Endothelial cell of umbilical vein (primary cell): ENCODE measurements around the gene STK39. TPM values are rescaled to one million over a fixed set of nuclear protein-coding genes. Genes with fewer than 3 reads are reported as not detected.

Experiments used
- BruUV-seq: library from RNA; stranded (reverse); fragments of 400-500 nt; replicated peaks from 2 replicates; lab custom pipeline; 2021; lab: Mats Ljungman, UMichigan
- CTCF ChIA-PET: fragments of 300-600, 350-600 bp; sonication (Branson Sonifier 250); formaldehyde crosslinking; loops from one replicate; lab custom pipeline; 2021; ENCODE audit warnings: antibody characterized with exemption, inconsistent platforms; lab: Charles Lee
- POLR2A ChIA-PET: fragments of 300-600, 350-600 bp; sonication (Branson Sonifier 250); formaldehyde crosslinking; loops from one replicate; lab custom pipeline; 2021; ENCODE audit warnings: antibody characterized with exemption, inconsistent platforms; lab: Charles Lee
- DNase-seq: peaks from one replicate; pipeline ENCODE4 v3.0.0-alpha.2; 2011; ENCODE audit warnings: low read depth, low spot score
- FAIRE-seq: peaks from 2 replicates; lab custom pipeline; 2011; peaks lifted over from hg19 to GRCh38; lab: Jason Lieb, UNC
- H2AFZ ChIP-seq: 2 replicates; pipeline ENCODE4 v1.6.0; 2012; ENCODE audit warnings: low read depth, low read length, control low read depth, inconsistent platforms
- H3K27ac ChIP-seq: 2 replicates; pipeline ENCODE4 v1.5.1; 2011; ENCODE audit warnings: low read depth, mild to moderate bottlenecking, control low read depth, low read length, moderate library complexity; ENCODE audit not compliant: insufficient read depth
- H3K27me3 ChIP-seq, 2 experiments: 2 replicates each; pipeline versions ENCODE4 v1.6.0 to v1.6.1; 2011; ENCODE audit warnings: low read length in 2 of 2, mixed read lengths in 1 of 2; ENCODE audit not compliant: control insufficient read depth in 2 of 2, insufficient read depth in 2 of 2
- H3K36me3 ChIP-seq, 2 experiments: 2 replicates in 1 of 2; 3 replicates in 1 of 2; pipeline ENCODE4 v1.5.1; 2011; ENCODE audit warnings: low read length in 2 of 2, mild to moderate bottlenecking in 1 of 2, moderate library complexity in 1 of 2; ENCODE audit not compliant: control insufficient read depth in 2 of 2, insufficient read depth in 2 of 2; ENCODE audit errors: extremely low read depth in 1 of 2
- H3K4me1 ChIP-seq: 3 replicates; pipeline ENCODE4 v1.5.1; 2011; ENCODE audit warnings: mild to moderate bottlenecking, low read length; ENCODE audit not compliant: control insufficient read depth, insufficient read depth; ENCODE audit errors: extremely low read depth
- H3K4me2 ChIP-seq: 2 replicates; pipeline ENCODE4 v1.6.1; 2011; ENCODE audit warnings: low read length, control low read depth, mixed read lengths; ENCODE audit not compliant: insufficient read depth
- H3K4me3 ChIP-seq, 3 experiments: fragments of 200-600 bp in 1 of 3; sonication (generic), shearing (Covaris generic) in 1 of 3; replicated peaks in 1 of 3; 2 replicates each; pipeline ENCODE4 v1.5.1; 2011 to 2016; ENCODE audit warnings: control low read depth in 3 of 3, low read length in 3 of 3, mild to moderate bottlenecking in 2 of 3, inconsistent platforms in 1 of 3, low read depth in 1 of 3, moderate library complexity in 1 of 3; ENCODE audit not compliant: insufficient read depth in 1 of 3
- H3K79me2 ChIP-seq: 2 replicates; pipeline ENCODE4 v1.6.0; 2012; ENCODE audit warnings: low read length, inconsistent platforms; ENCODE audit not compliant: control insufficient read depth, insufficient read depth
- H3K9ac ChIP-seq: replicated peaks from 2 replicates; pipeline ENCODE3; 2011; ENCODE audit warnings: low read length, control low read depth; ENCODE audit not compliant: insufficient read depth; ENCODE audit errors: extremely low read depth
- H3K9me1 ChIP-seq: replicated peaks from 3 replicates; pipeline ENCODE4 v1.6.0; 2011; ENCODE audit warnings: mild to moderate bottlenecking, low read length; ENCODE audit not compliant: control insufficient read depth, insufficient read depth; ENCODE audit errors: extremely low read depth
- H3K9me3 ChIP-seq: replicated peaks from 2 replicates; pipeline ENCODE4 v1.5.1; 2012; ENCODE audit warnings: low read length, inconsistent platforms; ENCODE audit not compliant: control insufficient read depth, insufficient read depth
- H4K20me1 ChIP-seq: replicated peaks from 2 replicates; pipeline ENCODE3; 2011; ENCODE audit warnings: mild to moderate bottlenecking, low read length; ENCODE audit not compliant: control insufficient read depth, insufficient read depth; ENCODE audit errors: extremely low read depth
- CTCF ChIP-seq, 2 donors: IDR thresholded peaks; 1 replicate in 1 of 2; 2 replicates in 1 of 2; pipeline ENCODE4 v1.5.1; 2011; ENCODE audit warnings: low read length in 2 of 2, mild to moderate bottlenecking in 2 of 2, moderate library complexity in 2 of 2, control low read depth in 1 of 2, inconsistent platforms in 1 of 2, low read depth in 1 of 2; ENCODE audit not compliant: insufficient read depth in 1 of 2; ENCODE audit errors: extremely low read depth in 1 of 2
- EZH2 ChIP-seq: IDR thresholded peaks from 2 replicates; pipeline ENCODE4 v1.6.1; 2012; ENCODE audit warnings: borderline replicate concordance, low read depth, mild to moderate bottlenecking, moderate library complexity, low read length, inconsistent platforms; ENCODE audit not compliant: severe bottlenecking
- FOS ChIP-seq: IDR thresholded peaks from 2 replicates; pipeline ENCODE4 v1.6.1; 2011; ENCODE audit warnings: mild to moderate bottlenecking, low read length, moderate library complexity, borderline replicate concordance; ENCODE audit not compliant: insufficient read depth
- GATA2 ChIP-seq: IDR thresholded peaks from 2 replicates; pipeline ENCODE4 v1.7.0; 2011; ENCODE audit warnings: low read depth, mild to moderate bottlenecking, moderate library complexity, mixed read lengths, low read length; ENCODE audit not compliant: insufficient read length, insufficient read depth
- JUN ChIP-seq: IDR thresholded peaks from 2 replicates; pipeline ENCODE4 v1.6.1; 2011; ENCODE audit warnings: borderline replicate concordance, low read depth; ENCODE audit not compliant: insufficient read length, insufficient read depth
- MAX ChIP-seq: IDR thresholded peaks from 2 replicates; pipeline ENCODE4 v1.6.1; 2011; ENCODE audit not compliant: insufficient read depth, insufficient read length
- MYC ChIP-seq: IDR thresholded peaks from one replicate; pipeline ENCODE4 v1.6.1; 2011; ENCODE audit warnings: mild to moderate bottlenecking, low read depth, low read length
- POLR2A ChIP-seq: IDR thresholded peaks from 2 replicates; pipeline ENCODE4 v1.6.1; 2012; ENCODE audit warnings: low read depth, mild to moderate bottlenecking, control low read depth, low read length
- POLR2AphosphoS5 ChIP-seq: IDR thresholded peaks from 2 replicates; pipeline ENCODE4 v1.6.1; 2012; ENCODE audit warnings: low read depth, mild to moderate bottlenecking, control low read depth, low read length, moderate library complexity; ENCODE audit not compliant: insufficient read depth
- dilution Hi-C: fragments of 300-500 bp; cut with MboI; formaldehyde crosslinking; loops from one replicate; pipeline ENCODE4 v1.15.0; 2019; ENCODE audit warnings: low sequenced_read_pairs; ENCODE audit not compliant: extremely low pct_ligation_motif_present
- intact Hi-C: fragments of 100-400 bp; cut with micrococcal nuclease; formaldehyde crosslinking; loops from one replicate; pipeline ENCODE4 v1.10.0; 2022
- polyA plus RNA-seq, 4 experiments: library from polyadenylated mRNA; depleted of rRNA in 3 of 4; stranded (reverse) in 3 of 4; unstranded in 1 of 4; fragments of >200 nt; gene quantifications; 2 replicates each; pipeline versions ENCODE4 v1.2.1 to v1.2.3, GENCODE V29; 2011 to 2012; ENCODE audit warnings: missing spikeins in 1 of 4
- total RNA-seq: library from RNA; stranded (reverse); gene quantifications from 2 replicates; pipeline ENCODE4 v1.2.3, GENCODE V29; 2021

STK39 gene
- total and polyA plus RNA-seq, 2 donors (not counting 3 experiments of a cell fraction or from before 2014, with no cell fraction given): 4.6 to 13.1 TPM

GRCh38 chr2:167935803-167936110 lies 311.6 kb downstream of the STK39 start:
- ChIA-PET CTCF (no interaction called here), POLR2A (no interaction called here)
- BruUV-seq: no TSS peak
- dilution Hi-C loops (no loop called here), intact Hi-C loops (no loop called here)
- FAIRE-seq (no peak), DNase-seq (no peak)
- H3K36me3 ChIP-seq: no peaks in the 10 kb centered on the region
- no peak overlapping the region for H3K27ac ChIP-seq
- no peaks in the 10 kb centered on the region for H4K20me1 ChIP-seq
- H3K79me2 ChIP-seq: no peaks in the 10 kb centered on the region
- H3K9ac ChIP-seq: no peak overlapping the region
- no peaks in the 10 kb centered on the region for H3K27me3 ChIP-seq
- H2AFZ ChIP-seq: no peak overlapping the region
- H3K4me3 ChIP-seq: no peak overlapping the region
- no peaks in the 10 kb centered on the region for H3K9me1 ChIP-seq
- H3K4me1 ChIP-seq: no peaks in the 10 kb centered on the region
- H3K9me3 ChIP-seq: no peaks in the 10 kb centered on the region
- H3K4me2 ChIP-seq: no peak overlapping the region
- no peak for TF ChIP-seq POLR2A

- Histone ChIP-seq H3K9ac (no peak overlapping the region), H3K9me3 (no peaks in the 10 kb centered on the region), H3K4me2 (no peak overlapping the region), H2AFZ (no peak overlapping the region), H3K79me2 (no peaks in the 10 kb centered on the region), H3K27me3 (no peaks in the 10 kb centered on the region), H3K36me3 (no peaks in the 10 kb centered on the region), H4K20me1 (no peaks in the 10 kb centered on the region), H3K4me3 (no peak overlapping the region), H3K9me1 (no peaks in the 10 kb centered on the region), H3K4me1 (no peaks in the 10 kb centered on the region), H3K27ac (no peak overlapping the region)
- no TSS peak for BruUV-seq
- DNase-seq (no peak), FAIRE-seq (no peak)
- intact Hi-C loops (no loop called here), dilution Hi-C loops (no loop called here)
- ChIA-PET POLR2A (no interaction called here), CTCF (interaction anchor here (1.0 kb wide), 1 partner anchor 10 kb away, joined by 5 read pairs; no protein-coding TSS in a partner anchor)
- TF ChIP-seq CTCF (IDR thresholded peaks at IDR 0.05; ENCODE audit: extremely low read depth in 1 of 2, insufficient read depth in 1 of 2, low read depth in 1 of 2, low read length in 2 of 2) (no peak), MAX (no peak), POLR2AphosphoS5 (no peak), GATA2 (no peak), JUN (no peak), FOS (no peak), POLR2A (no peak), MYC (no peak), EZH2 (no peak)
These were observed 314.1 kb downstream of the STK39 start for GRCh38 chr2:167933097-167933814.
